Type B pancreatic cell (in vitro differentiated cells): ENCODE data around the gene DAB1. TPM values are rescaled to one million over a fixed set of nuclear protein-coding genes. Genes with fewer than 3 reads are reported as not detected.

ENCODE experiments used
- DNase-seq: peaks from one replicate; pipeline ENCODE4 v3.0.0; 2021; ENCODE audit warnings: mixed read lengths; ENCODE audit not compliant: unreplicated experiment; ENCODE audit errors: extremely low spot score
- H3K27ac Mint-ChIP-seq: 2 replicates; pipeline ENCODE4 v1.8.0; 2021; ENCODE audit warnings: mild to moderate bottlenecking, mixed read lengths
- H3K27me3 Mint-ChIP-seq: 2 replicates; pipeline ENCODE4 v1.8.0; 2021; ENCODE audit warnings: mixed read lengths
- H3K36me3 Mint-ChIP-seq: 2 replicates; pipeline ENCODE4 v1.8.0; 2021; ENCODE audit warnings: mixed read lengths
- H3K4me1 Mint-ChIP-seq: one replicate; pipeline ENCODE4 v1.8.0; 2021; ENCODE audit warnings: mixed read lengths; ENCODE audit not compliant: unreplicated experiment
- H3K4me3 Mint-ChIP-seq: 2 replicates; pipeline ENCODE4 v1.8.0; 2021; ENCODE audit warnings: mild to moderate bottlenecking, mixed read lengths
- H3K9me3 Mint-ChIP-seq: 2 replicates; pipeline ENCODE4 v1.8.0; 2021; ENCODE audit warnings: mixed read lengths
- total RNA-seq: library from RNA; stranded (reverse); gene quantifications from 2 replicates; pipeline ENCODE4 v1.2.1, GENCODE V29; 2021; ENCODE audit warnings: low replicate concordance
- TF ChIP-seq, protein P1 (sequence below): fragments of 200-600 bp; sonication (generic); conservative IDR thresholded peaks from 2 replicates; pipeline ENCODE4 v1.5.0; 2021; ENCODE audit warnings: antibody characterized with exemption, mild to moderate bottlenecking

The DAB1 gene
- total RNA-seq, 1 donor from 2014 or later: 7.3 TPM

DNA sequence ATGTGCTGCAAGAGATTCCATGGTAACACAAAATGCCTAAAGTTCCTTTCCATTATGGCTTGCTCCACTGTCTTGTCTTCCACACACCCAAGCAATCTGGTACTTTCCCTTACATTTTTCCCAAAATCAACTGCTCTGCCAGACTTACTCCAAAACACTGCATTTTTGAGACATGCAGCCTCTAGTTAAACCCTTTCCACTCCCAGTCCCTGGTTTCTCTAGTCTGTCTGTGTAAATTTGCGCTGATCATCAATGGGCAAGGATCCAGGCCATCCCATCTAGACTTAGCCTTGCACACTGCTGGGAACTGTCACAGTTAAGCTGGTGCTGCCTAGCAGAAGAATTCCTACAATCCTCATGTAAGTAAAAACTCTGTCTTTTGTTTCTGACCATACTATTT lies 47.8 kb downstream of the DAB1 start:
- no peak overlapping the region for H3K4me3 Mint-ChIP-seq
- H3K36me3 Mint-ChIP-seq: no peaks in the 10 kb centered on the region
- TF ChIP-seq, protein P1, sequence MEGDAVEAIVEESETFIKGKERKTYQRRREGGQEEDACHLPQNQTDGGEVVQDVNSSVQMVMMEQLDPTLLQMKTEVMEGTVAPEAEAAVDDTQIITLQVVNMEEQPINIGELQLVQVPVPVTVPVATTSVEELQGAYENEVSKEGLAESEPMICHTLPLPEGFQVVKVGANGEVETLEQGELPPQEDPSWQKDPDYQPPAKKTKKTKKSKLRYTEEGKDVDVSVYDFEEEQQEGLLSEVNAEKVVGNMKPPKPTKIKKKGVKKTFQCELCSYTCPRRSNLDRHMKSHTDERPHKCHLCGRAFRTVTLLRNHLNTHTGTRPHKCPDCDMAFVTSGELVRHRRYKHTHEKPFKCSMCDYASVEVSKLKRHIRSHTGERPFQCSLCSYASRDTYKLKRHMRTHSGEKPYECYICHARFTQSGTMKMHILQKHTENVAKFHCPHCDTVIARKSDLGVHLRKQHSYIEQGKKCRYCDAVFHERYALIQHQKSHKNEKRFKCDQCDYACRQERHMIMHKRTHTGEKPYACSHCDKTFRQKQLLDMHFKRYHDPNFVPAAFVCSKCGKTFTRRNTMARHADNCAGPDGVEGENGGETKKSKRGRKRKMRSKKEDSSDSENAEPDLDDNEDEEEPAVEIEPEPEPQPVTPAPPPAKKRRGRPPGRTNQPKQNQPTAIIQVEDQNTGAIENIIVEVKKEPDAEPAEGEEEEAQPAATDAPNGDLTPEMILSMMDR: no peak
- H3K4me1 Mint-ChIP-seq: peaks cover 2% of the 10 kb centered on the region
- no peaks in the 10 kb centered on the region for H3K27me3 Mint-ChIP-seq
- H3K9me3 Mint-ChIP-seq: peaks cover 4% of the 10 kb centered on the region
- no peak overlapping the region for H3K27ac Mint-ChIP-seq
- no peak for DNase-seq

DNA sequence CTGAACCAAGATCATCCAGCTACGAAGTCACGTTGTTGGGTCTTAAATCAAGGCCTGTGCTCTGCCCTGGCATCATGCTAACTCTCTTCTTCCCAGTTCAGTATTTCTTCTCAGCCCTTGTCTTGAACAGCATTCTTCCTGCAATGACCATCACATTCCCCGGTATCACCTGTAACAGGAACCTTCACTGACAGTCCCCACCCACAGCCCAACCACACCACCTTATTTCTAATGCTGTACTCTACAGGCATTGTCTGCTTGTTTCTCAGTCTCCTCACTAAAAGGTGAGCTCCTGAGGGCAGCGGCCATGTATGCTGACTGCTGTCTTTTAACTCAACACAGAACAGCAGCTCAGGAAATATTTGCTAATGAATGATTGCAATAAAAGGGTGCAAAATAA lies 54.0 kb downstream of the DAB1 start:
- Mint-ChIP-seq H3K27ac (no peak overlapping the region), H3K27me3 (no peaks in the 10 kb centered on the region), H3K36me3 (no peaks in the 10 kb centered on the region), H3K4me3 (no peak overlapping the region), H3K9me3 (peaks cover 6% of the 10 kb centered on the region), H3K4me1 (peaks cover 7% of the 10 kb centered on the region)
- TF ChIP-seq, protein P1: no peak
- DNase-seq: no peak

GRCh38 chr1:57367945-57368344 lies 55.9 kb downstream of the DAB1 start:
- no peak overlapping the region for H3K27ac Mint-ChIP-seq

DNA sequence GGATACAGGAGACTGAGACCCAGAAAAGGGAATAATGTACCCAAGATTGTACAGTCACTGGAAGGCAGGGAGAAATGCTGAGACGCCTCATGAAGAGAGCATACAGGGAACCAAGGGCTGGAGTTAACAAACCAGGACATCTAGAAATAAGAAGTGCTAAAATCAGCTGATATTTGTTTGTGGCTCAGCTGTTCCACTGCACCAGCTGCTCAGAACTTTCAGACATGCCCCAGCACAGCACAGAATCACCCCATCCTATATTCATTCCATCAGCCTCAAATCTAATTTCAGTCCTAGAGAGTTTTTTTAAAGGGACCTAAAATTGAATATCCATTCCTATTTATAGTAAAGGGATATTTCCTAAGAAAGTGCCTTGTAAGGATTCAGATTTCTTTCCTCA lies 60.2 kb downstream of the DAB1 start:
- Mint-ChIP-seq H3K36me3 (no peaks in the 10 kb centered on the region), H3K4me3 (no peak overlapping the region)
- TF ChIP-seq, protein P1: no peak

More at GRCh38 chr1:57367945-57368344, 55.9 kb downstream of the DAB1 start:
- Mint-ChIP-seq H3K4me1 (peaks cover 7% of the 10 kb centered on the region), H3K9me3 (peaks cover 6% of the 10 kb centered on the region), H3K4me3 (no peak overlapping the region), H3K36me3 (no peaks in the 10 kb centered on the region), H3K27me3 (no peaks in the 10 kb centered on the region)
- no peak for DNase-seq
- TF ChIP-seq, protein P1: no peak

GRCh38 chr1:57363165-57363564 lies 60.7 kb downstream of the DAB1 start:
- Mint-ChIP-seq H3K9me3 (no peaks in the 10 kb centered on the region), H3K27me3 (peaks cover 5% of the 10 kb centered on the region), H3K27ac (no peak overlapping the region), H3K36me3 (no peaks in the 10 kb centered on the region), H3K4me1 (no peaks in the 10 kb centered on the region), H3K4me3 (no peak overlapping the region)
- TF ChIP-seq, protein P1: no peak
- no peak for DNase-seq

More for the DNA sequence above, 60.2 kb downstream of the DAB1 start:
- no peak overlapping the region for H3K27ac Mint-ChIP-seq
- no peak for DNase-seq
- peaks cover 5% of the 10 kb centered on the region for H3K27me3 Mint-ChIP-seq
- peaks cover 2% of the 10 kb centered on the region for H3K9me3 Mint-ChIP-seq
- H3K4me1 Mint-ChIP-seq: no peaks in the 10 kb centered on the region

DNA sequence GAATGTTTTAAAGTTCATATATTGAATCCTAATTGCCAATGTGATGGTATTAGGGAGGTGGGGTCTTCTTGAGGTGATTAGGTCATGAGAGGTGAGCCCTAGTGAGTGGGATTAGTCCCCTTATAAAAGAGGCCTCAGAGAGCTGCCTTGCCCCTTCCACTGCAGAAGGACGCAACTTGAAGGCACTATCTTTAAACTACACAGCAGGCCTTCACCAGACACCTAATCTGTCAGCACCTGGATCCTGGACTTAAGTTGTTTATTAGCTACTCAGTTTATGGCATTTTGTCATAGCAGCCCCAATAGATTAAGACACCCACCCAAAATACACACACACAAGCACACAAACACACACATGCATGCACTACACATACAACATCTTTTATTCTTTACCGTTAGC lies 61.4 kb downstream of the DAB1 start:
- no peak for DNase-seq
- Mint-ChIP-seq H3K27ac (no peak overlapping the region), H3K9me3 (no peaks in the 10 kb centered on the region), H3K36me3 (no peaks in the 10 kb centered on the region), H3K4me1 (no peaks in the 10 kb centered on the region), H3K27me3 (peaks cover 8% of the 10 kb centered on the region), H3K4me3 (no peak overlapping the region)
- TF ChIP-seq, protein P1: no peak
